CD4-positive, alpha-beta T cell treated with Interferon alpha-2 for 1 hour (primary cell): ENCODE results near the gene TRIM49.
"Not testable (repeated sequence)": the region's sequence is repeated elsewhere in the genome, so short reads cannot be mapped to it uniquely, and the experiment has no call there.

ENCODE experiments used
- DNase-seq, 2 donors: peaks; one replicate each; pipeline ENCODE4 v3.0.0-alpha.2; 2020 to 2022

TRIM49 gene

GRCh38 chr11:89808475-89808874 lies at the start of gene TRIM49:
TRIM49 (minus strand) TSS chr11:89808575; CDS start chr11:89804469, 4,106 bp downstream.
- not testable (repeated sequence) for DNase-seq

- not testable (repeated sequence) for DNase-seq
Observed at GRCh38 chr11:89826694-89827093, 18.3 kb upstream of the TRIM49 start.

GRCh38 chr11:89820008-89820407 lies 11.6 kb upstream of the TRIM49 start:
- not testable (repeated sequence) for DNase-seq

GRCh38 chr11:89813535-89813934 lies 5.2 kb upstream of the TRIM49 start:
- DNase-seq = not testable (repeated sequence)

- not testable (repeated sequence) for DNase-seq
Observed at GRCh38 chr11:89787506-89788063, 20.8 kb downstream of the TRIM49 start.

GRCh38 chr11:89785726-89786125 lies 22.6 kb downstream of the TRIM49 start:
- DNase-seq = not testable (repeated sequence)

- DNase-seq = not testable (repeated sequence)
Observed at GRCh38 chr11:89750822-89751221, 57.6 kb downstream of the TRIM49 start.
